Mucosa of stomach (tissue), 1 donor: Measurements from ENCODE around the gene SHC3.

Experiments
- H3K27me3 ChIP-seq: one replicate; pipeline ENCODE4 v1.7.0; 2013; ENCODE audit warnings: mild to moderate bottlenecking, low read length; ENCODE audit not compliant: control insufficient read depth, insufficient read depth
- H3K36me3 ChIP-seq: one replicate; pipeline ENCODE4 v1.7.0; 2013; ENCODE audit warnings: low read length; ENCODE audit not compliant: control insufficient read depth, insufficient read depth
- H3K4me1 ChIP-seq: one replicate; pipeline ENCODE4 v1.7.0; 2013; ENCODE audit warnings: mild to moderate bottlenecking, low read length; ENCODE audit not compliant: control insufficient read depth, insufficient read depth
- H3K4me3 ChIP-seq: one replicate; pipeline ENCODE4 v1.7.0; 2013; ENCODE audit warnings: low read length
- H3K9ac ChIP-seq: one replicate; pipeline ENCODE4 v1.7.0; 2013; ENCODE audit warnings: mild to moderate bottlenecking, low read length, moderate library complexity
- H3K9me3 ChIP-seq: one replicate; pipeline ENCODE4 v1.7.0; 2013; ENCODE audit warnings: mild to moderate bottlenecking, low read length, moderate library complexity; ENCODE audit not compliant: control insufficient read depth
- donor health status: Pancreatic carcinoma.

Gene SHC3

GRCh38 chr9:89168901-89169813 lies 9.5 kb downstream of the SHC3 start:
- H3K36me3 ChIP-seq = no peaks in the 10 kb centered on the region
- no peaks in the 10 kb centered on the region for H3K9me3 ChIP-seq
- H3K4me1 ChIP-seq = no peaks in the 10 kb centered on the region
- H3K9ac ChIP-seq = no peak overlapping the region
- no peaks in the 10 kb centered on the region for H3K27me3 ChIP-seq
- H3K4me3 ChIP-seq = no peak overlapping the region

DNA sequence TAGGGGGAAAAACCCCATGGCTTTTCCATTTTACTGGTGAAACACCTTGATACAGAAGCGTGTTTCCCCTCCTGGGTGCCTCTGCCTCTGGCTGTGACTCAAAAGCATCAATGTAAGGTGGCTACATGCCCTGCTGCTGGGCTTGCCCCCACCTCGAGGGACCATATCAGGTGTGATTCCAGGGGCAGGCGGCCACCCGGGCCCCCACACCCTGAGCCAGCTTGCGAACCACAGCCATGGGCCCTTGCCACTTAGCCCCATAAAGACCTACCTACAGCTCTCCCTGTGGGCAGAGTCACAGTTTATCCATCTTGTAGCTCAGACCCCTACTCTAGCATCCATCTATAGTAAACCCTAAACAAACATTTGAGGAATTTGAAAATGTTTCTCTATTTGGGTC lies 10.8 kb downstream of the SHC3 start:
- Histone ChIP-seq H3K27me3 (no peaks in the 10 kb centered on the region), H3K36me3 (no peaks in the 10 kb centered on the region), H3K4me3 (no peak overlapping the region), H3K4me1 (no peaks in the 10 kb centered on the region), H3K9ac (no peak overlapping the region), H3K9me3 (no peaks in the 10 kb centered on the region)

GRCh38 chr9:89166852-89167251 lies 11.8 kb downstream of the SHC3 start:
- Histone ChIP-seq H3K9ac (no peak overlapping the region), H3K27me3 (no peaks in the 10 kb centered on the region), H3K9me3 (no peaks in the 10 kb centered on the region), H3K36me3 (no peaks in the 10 kb centered on the region), H3K4me1 (no peaks in the 10 kb centered on the region), H3K4me3 (no peak overlapping the region)

DNA sequence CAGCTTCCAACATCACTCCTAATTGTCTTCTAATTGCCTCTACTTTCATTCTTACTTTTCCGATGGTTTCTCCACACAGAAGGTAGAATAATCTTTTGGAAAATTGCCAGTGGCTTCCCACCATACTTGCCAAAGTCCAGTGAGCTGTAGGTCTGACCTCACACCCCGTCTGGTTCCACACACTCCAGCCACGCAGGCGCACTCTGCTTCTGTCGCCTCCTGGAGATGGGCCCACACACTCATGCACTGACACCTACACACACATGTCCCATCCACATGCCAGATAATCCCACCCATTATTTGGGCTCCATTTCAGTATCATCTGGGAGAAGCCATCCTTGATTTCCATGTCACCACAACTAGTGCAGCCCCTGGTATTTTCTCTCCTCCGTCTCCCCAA lies 12.7 kb downstream of the SHC3 start:
- Histone ChIP-seq H3K4me3 (no peak overlapping the region), H3K9me3 (no peaks in the 10 kb centered on the region), H3K4me1 (no peaks in the 10 kb centered on the region), H3K36me3 (no peaks in the 10 kb centered on the region), H3K27me3 (no peaks in the 10 kb centered on the region), H3K9ac (no peak overlapping the region)

DNA sequence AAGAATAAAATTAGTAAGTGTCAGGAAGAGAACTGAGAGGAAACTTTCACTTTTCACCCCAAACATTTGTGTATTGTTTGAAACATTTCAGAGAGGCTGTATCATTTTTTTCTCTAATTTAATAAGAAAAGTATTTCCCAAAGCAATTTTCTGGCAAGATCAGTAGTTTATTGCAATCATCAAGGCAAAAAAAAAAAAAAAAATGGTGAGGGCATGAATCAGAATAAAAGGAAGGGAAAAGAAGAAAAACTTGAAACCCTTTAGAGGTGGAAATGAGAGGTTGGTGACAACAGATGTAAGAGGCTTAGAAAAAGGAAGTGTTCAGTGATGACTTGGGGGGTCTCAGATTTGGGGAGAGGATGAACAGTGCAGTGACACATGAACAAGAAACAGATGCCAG lies 13.3 kb downstream of the SHC3 start:
- Histone ChIP-seq H3K27me3 (no peaks in the 10 kb centered on the region), H3K9me3 (no peaks in the 10 kb centered on the region), H3K4me3 (no peak overlapping the region), H3K36me3 (no peaks in the 10 kb centered on the region), H3K4me1 (no peaks in the 10 kb centered on the region), H3K9ac (no peak overlapping the region)

GRCh38 chr9:89161221-89161620 lies 17.4 kb downstream of the SHC3 start:
- Histone ChIP-seq H3K9me3 (no peaks in the 10 kb centered on the region), H3K4me1 (no peaks in the 10 kb centered on the region), H3K27me3 (no peaks in the 10 kb centered on the region), H3K4me3 (no peak overlapping the region), H3K9ac (no peak overlapping the region), H3K36me3 (no peaks in the 10 kb centered on the region)

DNA sequence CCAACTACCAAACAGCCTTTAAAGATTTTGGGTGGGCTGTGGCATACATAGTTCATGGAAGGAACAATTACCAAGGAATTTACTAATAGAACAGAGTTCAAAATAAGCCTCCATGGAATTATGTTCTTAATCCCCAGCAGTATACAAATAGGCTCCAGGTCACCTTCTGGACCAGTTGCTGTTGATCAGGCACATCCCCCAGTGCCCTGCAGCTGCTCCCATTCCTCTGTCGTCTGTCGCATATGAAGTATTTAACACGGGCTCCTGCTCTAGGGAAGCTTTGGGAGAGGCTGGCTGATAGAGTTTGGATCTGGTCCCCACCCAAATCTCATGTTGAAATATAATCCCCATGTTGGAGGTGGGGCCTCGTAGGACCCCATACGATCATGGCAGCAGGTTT lies 17.8 kb downstream of the SHC3 start:
- no peak overlapping the region for H3K4me3 ChIP-seq
- H3K9ac ChIP-seq = no peak overlapping the region
- H3K36me3 ChIP-seq = no peaks in the 10 kb centered on the region
- no peaks in the 10 kb centered on the region for H3K4me1 ChIP-seq
- no peaks in the 10 kb centered on the region for H3K27me3 ChIP-seq
- H3K9me3 ChIP-seq = no peaks in the 10 kb centered on the region

- no peaks in the 10 kb centered on the region for H3K4me1 ChIP-seq
These were observed 23.8 kb downstream of the SHC3 start for GRCh38 chr9:89154651-89155336.

DNA sequence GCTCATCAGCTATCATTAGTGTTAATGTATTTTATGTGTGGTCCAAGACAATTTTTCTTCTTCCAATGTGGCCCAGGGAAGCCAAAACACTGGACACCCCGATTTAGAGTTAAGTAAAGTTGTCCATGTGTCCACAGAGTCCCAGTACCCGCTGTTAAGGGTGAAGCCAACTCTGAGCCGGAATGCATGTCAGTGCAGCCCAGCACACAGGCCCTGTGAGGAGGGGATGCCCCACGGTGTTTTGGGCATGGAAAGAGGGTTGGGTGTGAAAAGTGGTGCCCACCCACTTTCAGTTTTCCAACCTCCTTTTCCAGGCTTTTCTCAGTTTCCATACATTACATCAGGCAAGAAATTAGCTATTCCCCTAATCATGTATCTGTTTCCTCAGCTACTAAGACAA lies 24.4 kb downstream of the SHC3 start:
- no peak overlapping the region for H3K9ac ChIP-seq
- H3K4me1 ChIP-seq = no peaks in the 10 kb centered on the region
- H3K36me3 ChIP-seq = no peaks in the 10 kb centered on the region
- H3K27me3 ChIP-seq = no peaks in the 10 kb centered on the region
- no peaks in the 10 kb centered on the region for H3K9me3 ChIP-seq
- H3K4me3 ChIP-seq = no peak overlapping the region

More at GRCh38 chr9:89154651-89155336, 23.8 kb downstream of the SHC3 start:
- no peaks in the 10 kb centered on the region for H3K36me3 ChIP-seq
- no peaks in the 10 kb centered on the region for H3K9me3 ChIP-seq
- no peaks in the 10 kb centered on the region for H3K27me3 ChIP-seq
- no peak overlapping the region for H3K9ac ChIP-seq
- no peak overlapping the region for H3K4me3 ChIP-seq

DNA sequence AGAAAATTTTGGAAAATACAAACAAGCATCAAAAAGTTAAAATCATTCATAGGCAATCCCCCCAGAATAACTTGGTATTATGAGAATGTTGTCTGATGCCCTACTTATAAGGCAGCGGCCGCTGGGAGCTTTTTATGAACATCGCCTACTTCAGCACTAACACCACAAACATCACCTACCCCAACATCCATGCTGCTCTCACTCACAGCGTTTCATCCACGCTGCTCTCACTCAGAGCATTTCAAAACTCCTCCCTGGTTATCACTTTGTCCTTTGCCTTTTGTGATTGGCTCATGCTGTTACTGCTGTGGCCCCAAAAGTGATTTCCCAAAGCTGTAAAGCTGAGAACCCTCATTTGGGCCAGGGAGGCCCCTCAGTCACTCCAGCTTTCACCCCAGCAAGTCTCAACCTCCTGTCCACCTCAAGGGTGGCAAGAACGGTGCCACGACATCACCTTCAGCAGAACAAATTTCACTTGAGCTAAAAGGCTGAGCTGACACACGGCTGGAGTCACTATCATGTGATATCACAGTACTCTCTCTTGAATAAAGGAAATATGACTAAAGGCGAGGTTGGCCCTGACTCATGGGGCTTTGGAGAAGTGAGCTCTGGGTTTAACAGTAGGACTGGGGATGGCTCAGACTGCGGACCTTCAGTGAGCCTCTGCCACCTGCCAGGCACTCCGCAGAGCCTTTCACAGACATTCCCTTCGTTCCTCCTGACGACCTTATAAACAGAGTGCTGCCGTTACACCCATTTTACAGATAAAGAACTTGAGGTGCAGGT lies 25.2 kb downstream of the SHC3 start:
- H3K27me3 ChIP-seq = no peaks in the 10 kb centered on the region
- H3K4me1 ChIP-seq = no peaks in the 10 kb centered on the region
- no peak overlapping the region for H3K9ac ChIP-seq
- H3K36me3 ChIP-seq = no peaks in the 10 kb centered on the region
- H3K9me3 ChIP-seq = no peaks in the 10 kb centered on the region
- no peak overlapping the region for H3K4me3 ChIP-seq

DNA sequence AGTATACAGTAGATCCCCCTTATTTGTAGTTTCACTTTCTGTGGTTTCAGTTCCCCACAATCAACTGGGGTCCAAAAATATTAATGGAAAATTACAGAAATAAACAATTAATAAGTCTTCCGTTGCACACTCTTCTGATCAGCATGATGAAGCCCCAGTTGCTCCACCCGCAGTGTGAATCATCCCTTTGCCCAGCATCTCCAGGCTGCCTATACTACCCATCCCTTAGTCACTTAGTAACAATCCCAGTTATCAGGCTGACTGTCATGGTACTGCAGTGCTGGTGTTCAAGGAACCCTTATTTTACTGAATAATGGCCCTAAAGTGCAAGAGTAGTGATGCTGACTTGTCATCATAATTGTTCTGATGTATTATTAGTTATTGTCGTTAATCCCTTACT lies 28.9 kb downstream of the SHC3 start:
- no peaks in the 10 kb centered on the region for H3K4me1 ChIP-seq
- H3K36me3 ChIP-seq = no peaks in the 10 kb centered on the region
- H3K27me3 ChIP-seq = no peaks in the 10 kb centered on the region
- H3K9me3 ChIP-seq = no peaks in the 10 kb centered on the region
- no peak overlapping the region for H3K4me3 ChIP-seq
- no peak overlapping the region for H3K9ac ChIP-seq

GRCh38 chr9:89145097-89145496 lies 33.5 kb downstream of the SHC3 start:
- Histone ChIP-seq H3K36me3 (no peaks in the 10 kb centered on the region), H3K27me3 (no peaks in the 10 kb centered on the region), H3K9me3 (no peaks in the 10 kb centered on the region), H3K4me3 (no peak overlapping the region), H3K9ac (no peak overlapping the region), H3K4me1 (no peaks in the 10 kb centered on the region)
